GM19397 (cell line): ENCODE data around the gene C5orf63.
"Not testable (repeated sequence)": the region's sequence is repeated elsewhere in the genome, so short reads cannot be mapped to it uniquely, and the experiment has no call there.

Experiments used
- ATAC-seq: cut with Tn5 transposase; IDR thresholded peaks from one replicate; pipeline ENCODE4 v1.9.1; 2021; ENCODE audit warnings: mild to moderate bottlenecking, moderate library complexity; ENCODE audit not compliant: unreplicated experiment

C5orf63 gene

GRCh38 chr5:127010362-127010761 is 62.9 kb downstream of the C5orf63 start:
- no peak for ATAC-seq

DNA sequence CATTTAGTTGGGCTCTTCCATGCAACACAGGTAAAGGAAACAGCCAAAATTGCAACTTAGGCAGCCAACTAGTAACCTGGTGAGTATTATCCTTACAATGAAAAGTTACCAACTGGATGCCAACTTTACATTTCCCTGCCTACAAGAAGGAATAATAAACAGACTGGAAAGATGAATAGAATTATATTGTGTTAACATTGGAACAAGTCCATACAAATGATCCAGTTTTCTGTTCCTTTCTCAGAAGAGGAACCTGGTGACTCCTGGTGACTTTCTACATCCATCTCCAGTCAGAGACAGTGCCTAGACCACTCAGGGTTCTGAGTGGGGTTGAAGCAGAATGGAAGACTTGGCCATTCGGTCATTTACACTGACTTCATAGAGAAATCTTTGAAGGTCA is 63.5 kb downstream of the C5orf63 start:
- ATAC-seq, result no peak

- ATAC-seq, result no peak
Measured at GRCh38 chr5:127008300-127008975, 64.9 kb downstream of the C5orf63 start.

- ATAC-seq, result no peak
Measured at GRCh38 chr5:127007522-127007921, 65.8 kb downstream of the C5orf63 start.

GRCh38 chr5:127006744-127007143 is 66.6 kb downstream of the C5orf63 start:
- ATAC-seq, result no peak

DNA sequence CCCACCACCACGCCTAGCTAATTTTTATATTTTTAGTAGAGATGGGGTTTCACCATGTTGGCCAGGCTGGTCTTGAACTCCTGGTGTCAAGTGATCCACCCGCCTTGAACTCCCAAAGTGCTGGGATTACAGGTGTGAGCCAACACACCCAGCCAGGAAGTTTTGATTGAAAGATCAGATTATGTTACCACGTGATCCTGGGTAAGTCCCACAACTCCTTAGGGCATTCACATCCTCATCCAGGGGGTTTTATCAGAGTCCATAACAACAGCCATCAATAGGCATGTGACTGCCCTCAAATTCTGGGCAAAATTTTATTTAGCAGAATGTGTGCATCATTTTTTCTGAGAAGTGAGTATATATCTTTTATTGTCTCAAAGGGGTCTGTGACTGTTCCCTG is 68.0 kb downstream of the C5orf63 start:
- not testable (repeated sequence) for ATAC-seq

DNA sequence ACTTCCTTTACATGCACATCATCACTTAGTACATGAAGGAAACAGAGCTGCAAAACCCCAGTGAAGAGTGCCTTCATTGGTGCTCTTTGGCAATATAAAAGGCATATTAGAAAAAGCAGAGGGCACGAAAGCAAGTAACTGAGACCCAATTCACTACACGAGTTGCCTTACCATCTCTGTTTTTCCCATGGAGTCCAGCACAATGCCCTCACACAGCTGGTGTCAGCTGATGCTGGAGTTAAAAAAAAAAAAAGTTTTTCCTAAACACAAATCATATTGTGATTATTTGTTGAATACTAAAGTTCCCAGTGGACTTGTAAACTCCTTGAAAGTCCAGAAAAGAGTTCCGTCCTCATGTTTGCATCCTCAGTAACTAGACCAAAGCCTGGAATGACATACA is 68.6 kb downstream of the C5orf63 start:
- ATAC-seq, result no peak

GRCh38 chr5:127003798-127004495 is 69.4 kb downstream of the C5orf63 start:
- ATAC-seq, result no peak

GRCh38 chr5:127002390-127002789 is 70.9 kb downstream of the C5orf63 start:
- ATAC-seq, result no peak

GRCh38 chr5:127001621-127002296 is 71.5 kb downstream of the C5orf63 start:
- ATAC-seq, result no peak
